Endothelial cell of hepatic sinusoid (primary cell): Measurements from ENCODE around the gene BLTP3B.
"Not testable (repeated sequence)": the region's sequence is repeated elsewhere in the genome, so short reads cannot be mapped to it uniquely, and the experiment has no call there.

Experiments
- in situ Hi-C: cut with HindIII; loops from 2 replicates; pipeline ENCODE4 v1.10.0; 2017; ENCODE audit warnings: low sequenced_read_pairs

Gene BLTP3B, protein sequence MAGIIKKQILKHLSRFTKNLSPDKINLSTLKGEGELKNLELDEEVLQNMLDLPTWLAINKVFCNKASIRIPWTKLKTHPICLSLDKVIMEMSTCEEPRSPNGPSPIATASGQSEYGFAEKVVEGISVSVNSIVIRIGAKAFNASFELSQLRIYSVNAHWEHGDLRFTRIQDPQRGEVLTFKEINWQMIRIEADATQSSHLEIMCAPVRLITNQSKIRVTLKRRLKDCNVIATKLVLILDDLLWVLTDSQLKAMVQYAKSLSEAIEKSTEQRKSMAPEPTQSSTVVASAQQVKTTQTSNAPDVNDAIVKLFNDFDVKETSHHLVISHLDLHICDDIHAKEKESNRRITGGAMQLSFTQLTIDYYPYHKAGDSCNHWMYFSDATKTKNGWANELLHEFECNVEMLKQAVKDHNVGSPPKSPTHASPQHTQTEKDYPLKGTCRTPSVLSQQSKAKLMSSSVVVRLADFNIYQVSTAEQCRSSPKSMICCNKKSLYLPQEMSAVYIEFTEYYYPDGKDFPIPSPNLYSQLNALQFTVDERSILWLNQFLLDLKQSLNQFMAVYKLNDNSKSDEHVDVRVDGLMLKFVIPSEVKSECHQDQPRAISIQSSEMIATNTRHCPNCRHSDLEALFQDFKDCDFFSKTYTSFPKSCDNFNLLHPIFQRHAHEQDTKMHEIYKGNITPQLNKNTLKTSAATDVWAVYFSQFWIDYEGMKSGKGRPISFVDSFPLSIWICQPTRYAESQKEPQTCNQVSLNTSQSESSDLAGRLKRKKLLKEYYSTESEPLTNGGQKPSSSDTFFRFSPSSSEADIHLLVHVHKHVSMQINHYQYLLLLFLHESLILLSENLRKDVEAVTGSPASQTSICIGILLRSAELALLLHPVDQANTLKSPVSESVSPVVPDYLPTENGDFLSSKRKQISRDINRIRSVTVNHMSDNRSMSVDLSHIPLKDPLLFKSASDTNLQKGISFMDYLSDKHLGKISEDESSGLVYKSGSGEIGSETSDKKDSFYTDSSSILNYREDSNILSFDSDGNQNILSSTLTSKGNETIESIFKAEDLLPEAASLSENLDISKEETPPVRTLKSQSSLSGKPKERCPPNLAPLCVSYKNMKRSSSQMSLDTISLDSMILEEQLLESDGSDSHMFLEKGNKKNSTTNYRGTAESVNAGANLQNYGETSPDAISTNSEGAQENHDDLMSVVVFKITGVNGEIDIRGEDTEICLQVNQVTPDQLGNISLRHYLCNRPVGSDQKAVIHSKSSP (N-terminal part only)

GRCh38 chr12:100142851-100143559 lies at the start of gene BLTP3B:
BLTP3B (minus strand) TSS chr12:100142874; CDS start chr12:100142635, 239 bp downstream.
- in situ Hi-C loops: no loop called here

DNA sequence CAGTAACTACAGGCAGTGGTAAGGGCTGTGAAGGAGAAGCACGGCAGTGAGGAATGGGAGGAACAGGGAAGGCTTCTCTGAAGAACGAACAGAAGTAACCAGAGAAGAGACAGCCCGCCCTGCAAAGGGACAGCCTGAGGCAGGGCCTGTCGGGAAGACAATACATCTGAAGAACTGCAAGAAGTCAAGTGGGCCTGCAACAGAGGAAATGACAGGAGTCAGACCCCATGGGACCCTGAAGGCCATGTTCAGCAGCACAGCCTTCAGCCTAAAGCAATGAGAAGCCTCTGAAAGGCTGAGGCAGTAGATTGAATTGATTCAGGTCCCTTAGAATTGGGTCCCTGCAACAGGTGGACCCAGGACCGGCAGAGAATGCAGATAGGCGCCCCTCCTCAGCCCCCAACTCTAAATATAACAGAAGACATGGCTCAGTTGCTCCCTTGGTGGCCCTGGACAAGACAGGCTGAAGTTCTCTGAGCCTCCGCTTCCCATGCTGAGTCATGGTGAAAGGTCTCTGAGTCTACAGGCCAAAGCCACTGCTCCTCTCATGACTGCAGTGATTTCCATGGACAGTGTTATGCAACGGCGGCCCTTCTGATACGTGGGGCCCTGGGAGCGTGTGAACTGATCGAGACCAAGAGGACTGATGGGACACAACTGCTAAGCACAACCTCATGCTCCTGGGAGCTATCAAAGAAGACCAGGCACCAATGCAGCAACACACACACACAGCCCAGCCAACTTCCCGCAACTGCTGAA lies 47.1 kb upstream of the BLTP3B start:
- in situ Hi-C loops: no loop called here

DNA sequence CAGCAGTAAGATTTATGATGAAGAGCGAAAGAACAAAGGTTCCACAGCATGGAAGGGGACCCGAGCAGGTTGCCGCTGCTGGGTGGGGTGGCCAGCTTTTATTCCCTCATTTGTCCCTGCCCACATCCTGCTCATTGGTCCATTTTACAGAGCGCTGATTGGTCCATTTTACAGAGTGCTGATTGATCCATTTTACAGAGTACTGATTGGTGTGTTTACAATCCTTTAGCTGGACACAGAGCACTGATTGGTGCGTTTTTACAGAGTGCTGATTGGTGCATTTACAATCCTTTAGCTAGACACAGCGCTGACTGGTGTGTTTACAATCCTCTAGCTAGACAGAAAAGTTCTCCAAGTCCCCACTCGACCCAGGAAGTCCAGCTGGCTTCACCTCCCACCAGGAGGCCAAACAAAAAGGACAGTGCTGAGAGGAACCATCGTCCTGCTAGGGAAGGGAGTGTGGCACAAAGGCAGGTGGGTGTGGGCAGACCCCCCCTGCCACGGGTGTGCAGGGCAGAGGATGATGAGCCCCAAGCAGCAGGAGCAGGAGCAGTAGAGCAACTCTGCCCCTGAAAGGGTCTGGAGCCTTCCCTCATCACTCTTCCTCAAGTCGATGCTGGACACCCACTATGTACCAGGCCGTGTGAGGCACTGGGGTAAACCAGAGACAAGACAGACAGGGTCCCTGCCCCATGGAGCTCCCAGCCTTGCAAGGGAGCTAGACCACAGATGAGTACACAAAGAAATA lies 46.4 kb upstream of the BLTP3B start:
- in situ Hi-C loops: not testable (repeated sequence)

- in situ Hi-C loops: no loop called here
These were observed 45.3 kb upstream of the BLTP3B start for GRCh38 chr12:100187857-100188519.

GRCh38 chr12:100187068-100187467 lies 44.4 kb upstream of the BLTP3B start:
- in situ Hi-C loops: no loop called here

- in situ Hi-C loops: no loop called here
These were observed 43.4 kb upstream of the BLTP3B start for GRCh38 chr12:100186071-100186470.

DNA sequence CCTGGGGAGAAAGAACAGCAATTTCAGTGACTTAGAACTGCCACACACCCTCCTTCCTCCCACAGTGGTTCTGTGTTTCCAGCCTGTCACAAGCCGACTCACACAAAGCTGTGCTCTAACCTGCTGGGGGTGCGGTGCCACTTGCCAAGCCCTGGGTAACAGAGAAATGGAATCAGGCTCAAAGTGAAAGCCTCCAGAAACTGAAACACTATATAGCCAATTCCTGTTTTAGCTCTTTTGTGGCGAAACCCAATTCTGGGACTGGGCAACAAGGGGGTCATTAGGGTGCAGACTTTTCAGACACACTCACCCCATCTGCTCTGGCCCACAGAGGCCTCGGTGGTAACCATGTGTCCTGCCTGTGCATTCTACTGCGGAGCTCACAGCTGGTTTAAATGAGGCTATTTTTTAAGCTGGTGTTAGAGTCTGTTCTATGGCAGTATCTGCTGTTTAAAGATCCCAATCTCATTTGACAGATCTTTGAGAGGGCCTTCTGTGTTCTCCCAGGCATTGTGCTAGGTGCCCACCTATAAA lies 42.8 kb upstream of the BLTP3B start:
- in situ Hi-C loops: no loop called here

DNA sequence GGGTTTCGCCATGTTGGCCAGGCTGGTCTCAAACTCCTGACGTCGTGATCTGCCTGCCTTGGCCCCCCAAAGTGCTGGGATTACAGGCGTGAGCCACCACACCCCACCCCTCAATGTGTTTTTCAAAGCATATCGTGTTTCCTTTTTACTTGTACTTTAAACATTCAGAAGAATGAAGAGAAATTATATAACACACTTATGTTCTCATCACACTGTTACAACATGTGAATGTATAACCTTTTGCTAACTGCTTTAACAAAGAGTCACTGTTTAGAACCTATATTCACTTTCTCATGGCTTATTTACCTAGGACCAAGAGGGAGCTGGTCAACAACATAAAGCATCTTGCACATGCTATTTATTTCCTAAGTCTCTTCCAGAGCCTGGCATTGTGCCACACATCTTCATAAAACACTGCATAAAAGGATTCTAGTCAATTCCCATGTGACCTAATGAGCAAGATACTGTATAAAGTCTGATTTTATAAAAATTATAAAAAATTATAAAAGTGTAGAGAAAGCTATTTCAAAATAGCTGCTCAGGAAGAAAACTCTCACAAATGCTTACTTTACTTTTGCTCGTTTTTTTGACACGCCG lies 42.0 kb upstream of the BLTP3B start:
- in situ Hi-C loops: no loop called here

DNA sequence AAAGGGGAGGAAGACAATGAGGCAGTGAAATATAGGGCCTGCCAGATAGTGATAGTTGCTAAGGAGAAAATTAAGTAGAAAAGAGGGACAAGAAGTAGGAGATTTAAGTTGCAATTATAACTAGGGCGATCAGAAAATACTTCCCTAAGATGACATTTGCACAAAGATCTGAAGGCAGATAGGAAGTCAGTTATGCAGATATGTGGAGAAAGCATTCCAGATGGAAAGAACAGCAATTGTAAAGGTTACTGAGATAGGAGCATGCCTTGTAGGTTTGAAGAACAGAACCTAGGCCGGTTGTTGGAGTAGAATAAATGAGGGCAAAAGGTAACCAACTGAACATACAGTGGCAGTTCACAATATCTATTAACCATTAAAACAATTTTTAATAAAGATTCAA lies 36.6 kb upstream of the BLTP3B start:
- in situ Hi-C loops: no loop called here

- in situ Hi-C loops: not testable (repeated sequence)
These were observed 33.8 kb upstream of the BLTP3B start for GRCh38 chr12:100176493-100176892.

- in situ Hi-C loops: no loop called here
These were observed 31.8 kb upstream of the BLTP3B start for GRCh38 chr12:100174495-100174894.

GRCh38 chr12:100173111-100173510 lies 30.4 kb upstream of the BLTP3B start:
- in situ Hi-C loops: no loop called here

- in situ Hi-C loops: no loop called here
These were observed 28.6 kb upstream of the BLTP3B start for GRCh38 chr12:100171248-100171647.

DNA sequence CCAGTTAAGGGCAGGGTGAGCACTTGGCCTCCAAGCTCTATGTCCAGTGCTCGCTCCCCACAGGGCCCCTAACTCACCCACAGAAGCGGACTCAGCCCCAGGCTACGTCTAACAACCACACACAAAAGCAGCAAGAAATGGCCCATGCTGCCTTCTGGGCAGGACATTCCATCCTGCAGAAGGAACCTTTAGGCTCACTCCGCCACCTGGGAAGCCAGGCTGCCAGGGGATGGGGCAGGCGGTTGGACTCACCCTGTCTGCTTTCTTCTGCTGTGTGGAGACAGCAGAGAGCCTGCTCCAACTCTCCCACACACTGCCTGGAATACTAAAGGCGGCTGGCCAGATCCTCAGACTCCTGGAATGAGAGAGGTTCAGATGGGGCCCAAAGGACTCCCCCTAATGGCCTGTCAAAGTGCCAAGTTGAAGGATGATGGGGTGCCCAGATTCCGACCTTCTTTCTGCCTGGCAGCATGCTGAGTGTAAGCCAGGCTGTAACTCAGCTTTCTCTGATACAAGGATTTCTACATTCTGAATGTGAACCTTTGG lies 27.7 kb upstream of the BLTP3B start:
- in situ Hi-C loops: no loop called here

- in situ Hi-C loops: no loop called here
These were observed 26.7 kb upstream of the BLTP3B start for GRCh38 chr12:100169345-100169744.

- in situ Hi-C loops: no loop called here
These were observed 25.9 kb upstream of the BLTP3B start for GRCh38 chr12:100168562-100168961.

DNA sequence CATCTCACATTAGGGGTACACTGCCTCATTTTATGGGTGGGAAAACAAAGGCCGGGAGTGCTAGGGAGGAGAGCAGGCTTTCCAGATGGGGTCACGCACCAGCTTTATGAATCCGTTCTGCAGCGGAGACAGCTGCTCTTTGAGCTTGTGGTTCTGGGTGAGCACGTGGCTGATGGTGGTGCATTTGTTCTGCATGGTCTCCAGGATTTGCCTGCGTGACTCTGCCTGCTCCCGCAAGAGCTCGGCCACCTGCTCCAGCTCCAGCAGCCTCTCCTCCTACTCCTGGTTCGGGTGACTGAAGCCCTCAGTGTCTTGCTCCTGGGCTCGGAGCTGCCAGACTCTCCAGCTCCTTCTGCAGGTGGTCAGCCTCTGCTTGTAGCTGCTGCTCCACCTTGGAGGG lies 23.6 kb upstream of the BLTP3B start:
- in situ Hi-C loops: no loop called here

DNA sequence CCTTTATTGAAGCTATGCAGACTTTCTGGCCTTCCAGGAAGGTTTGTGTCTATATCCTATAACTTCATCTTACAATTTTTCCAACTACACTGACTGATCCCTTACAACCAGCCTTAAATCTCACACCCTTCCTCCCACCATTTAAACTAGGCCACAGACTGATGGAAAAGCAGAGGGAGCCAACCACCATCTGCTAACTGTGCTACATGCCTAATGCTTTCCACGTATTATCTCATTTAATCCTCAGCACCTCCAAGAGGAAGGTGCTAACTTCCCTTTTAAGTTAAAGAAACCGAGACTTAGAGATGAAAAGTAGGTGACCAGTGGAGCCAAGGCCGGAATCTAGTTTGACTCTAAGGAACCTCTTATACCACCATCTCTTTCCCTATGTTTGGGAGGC lies 22.7 kb upstream of the BLTP3B start:
- in situ Hi-C loops: no loop called here
